ENCODE measurements around the gene CNGA3.

The CNGA3 gene

GRCh38 chr2:98311771-98312545, 34.3 kb upstream of the CNGA3 start:
- Histone ChIP-seq H3K9ac (ENCODE audit: low read length) (no peak overlapping the region), H3K4me3 (ENCODE audit: low read depth, low read length) (no peak overlapping the region), H3K9me3 (ENCODE audit: insufficient read depth, low read depth, low read length) (peaks cover 2% of the 10 kb centered on the region), H3K18ac (ENCODE audit: low read length) (no peak overlapping the region), H4K12ac (ENCODE audit: low read depth, low read length) (no peak overlapping the region), H2AK5ac (ENCODE audit: low read length) (no peak overlapping the region), H3K79me2 (ENCODE audit: control insufficient read depth, insufficient read depth, low read length, poor library complexity) (no peaks in the 10 kb centered on the region), H4K91ac (ENCODE audit: low read depth, low read length) (no peak overlapping the region), H3K4me2 (ENCODE audit: low read length) (no peak overlapping the region), H2BK120ac (ENCODE audit: insufficient read depth, low read length, poor library complexity) (no peak overlapping the region), H3K4ac (ENCODE audit: low read depth, low read length) (no peak overlapping the region), H2BK12ac (ENCODE audit: low read length) (no peak overlapping the region), H4K8ac (ENCODE audit: low read depth, low read length) (no peak overlapping the region), H3K14ac (ENCODE audit: low read length) (no peak overlapping the region), H2AFZ (ENCODE audit: insufficient read depth, low read length, poor library complexity) (no peak overlapping the region), H3K27me3 (ENCODE audit: insufficient read depth, low read length) (no peaks in the 10 kb centered on the region), H3K27ac (ENCODE audit: low read depth, low read length) (no peak overlapping the region), H2BK5ac (ENCODE audit: low read depth, low read length, poor library complexity) (no peak overlapping the region), H3K36me3 (ENCODE audit: control insufficient read depth in 1 of 2, insufficient read depth in 2 of 2, low read length in 2 of 2) (no peaks in the 10 kb centered on the region), H3K79me1 (ENCODE audit: low read length) (no peaks in the 10 kb centered on the region), H3K23ac (ENCODE audit: low read length) (no peak overlapping the region), H3K4me1 (ENCODE audit: control insufficient read depth in 1 of 2, insufficient read depth in 2 of 2, low read length in 2 of 2) (no peaks in the 10 kb centered on the region)
- no CpG with 5 or more reads among the region's 33 CpGs for WGBS (ENCODE audit: extremely low coverage, insufficient coverage, insufficient read length)
- DNase-seq = peak; percentile 68 to 71

GRCh38 chr2:98313492-98314250, 32.6 kb upstream of the CNGA3 start:
- no peaks in the 10 kb centered on the region for H3K36me3 ChIP-seq (ENCODE audit: control insufficient read depth in 1 of 2, insufficient read depth in 2 of 2, low read length in 2 of 2)
- H3K4me2 ChIP-seq (ENCODE audit: low read length) = no peak overlapping the region
- H4K91ac ChIP-seq (ENCODE audit: low read depth, low read length) = no peak overlapping the region
- no peak overlapping the region for H3K4ac ChIP-seq (ENCODE audit: low read depth, low read length)
- H2BK12ac ChIP-seq (ENCODE audit: low read length) = no peak overlapping the region
- no peaks in the 10 kb centered on the region for H3K4me1 ChIP-seq (ENCODE audit: control insufficient read depth in 1 of 2, insufficient read depth in 2 of 2, low read length in 2 of 2)
- H3K9ac ChIP-seq (ENCODE audit: low read length) = no peak overlapping the region
- no peak overlapping the region for H3K18ac ChIP-seq (ENCODE audit: low read length)
- no peaks in the 10 kb centered on the region for H3K79me1 ChIP-seq (ENCODE audit: low read length)
- H2AK5ac ChIP-seq (ENCODE audit: low read length) = no peak overlapping the region
- no peaks in the 10 kb centered on the region for H3K27me3 ChIP-seq (ENCODE audit: insufficient read depth, low read length)
- H4K12ac ChIP-seq (ENCODE audit: low read depth, low read length) = no peak overlapping the region
- WGBS (ENCODE audit: extremely low coverage, insufficient coverage, insufficient read length) = no CpG with 5 or more reads among the region's 8 CpGs
- peaks cover 2% of the 10 kb centered on the region for H3K9me3 ChIP-seq (ENCODE audit: insufficient read depth, low read depth, low read length)
- no peak overlapping the region for H4K8ac ChIP-seq (ENCODE audit: low read depth, low read length)
- no peak for DNase-seq
- no peak overlapping the region for H3K4me3 ChIP-seq (ENCODE audit: low read depth, low read length)
- H2BK120ac ChIP-seq (ENCODE audit: insufficient read depth, low read length, poor library complexity) = no peak overlapping the region
- no peak overlapping the region for H3K14ac ChIP-seq (ENCODE audit: low read length)
- no peak overlapping the region for H3K27ac ChIP-seq (ENCODE audit: low read depth, low read length)
- no peak overlapping the region for H2BK5ac ChIP-seq (ENCODE audit: low read depth, low read length, poor library complexity)
- H3K23ac ChIP-seq (ENCODE audit: low read length) = no peak overlapping the region
- H2AFZ ChIP-seq (ENCODE audit: insufficient read depth, low read length, poor library complexity) = no peak overlapping the region
- no peaks in the 10 kb centered on the region for H3K79me2 ChIP-seq (ENCODE audit: control insufficient read depth, insufficient read depth, low read length, poor library complexity)

GRCh38 chr2:98314251-98314650, 32.0 kb upstream of the CNGA3 start:
- Histone ChIP-seq H2AFZ (ENCODE audit: insufficient read depth, low read length, poor library complexity) (no peak overlapping the region), H4K8ac (ENCODE audit: low read depth, low read length) (no peak overlapping the region), H3K18ac (ENCODE audit: low read length) (no peak overlapping the region), H2AK5ac (ENCODE audit: low read length) (no peak overlapping the region), H3K27ac (ENCODE audit: low read depth, low read length) (no peak overlapping the region), H3K9ac (ENCODE audit: low read length) (no peak overlapping the region), H3K4ac (ENCODE audit: low read depth, low read length) (no peak overlapping the region), H3K79me2 (ENCODE audit: control insufficient read depth, insufficient read depth, low read length, poor library complexity) (no peaks in the 10 kb centered on the region), H3K4me3 (ENCODE audit: low read depth, low read length) (no peak overlapping the region), H2BK120ac (ENCODE audit: insufficient read depth, low read length, poor library complexity) (no peak overlapping the region), H3K79me1 (ENCODE audit: low read length) (no peaks in the 10 kb centered on the region), H3K27me3 (ENCODE audit: insufficient read depth, low read length) (no peaks in the 10 kb centered on the region), H2BK12ac (ENCODE audit: low read length) (no peak overlapping the region), H4K91ac (ENCODE audit: low read depth, low read length) (no peak overlapping the region), H4K12ac (ENCODE audit: low read depth, low read length) (no peak overlapping the region), H3K23ac (ENCODE audit: low read length) (no peak overlapping the region), H3K9me3 (ENCODE audit: insufficient read depth, low read depth, low read length) (peaks cover 2% of the 10 kb centered on the region), H3K4me2 (ENCODE audit: low read length) (no peak overlapping the region), H3K4me1 (ENCODE audit: control insufficient read depth in 1 of 2, insufficient read depth in 2 of 2, low read length in 2 of 2) (no peaks in the 10 kb centered on the region), H3K36me3 (ENCODE audit: control insufficient read depth in 1 of 2, insufficient read depth in 2 of 2, low read length in 2 of 2) (no peaks in the 10 kb centered on the region), H3K14ac (ENCODE audit: low read length) (no peak overlapping the region), H2BK5ac (ENCODE audit: low read depth, low read length, poor library complexity) (no peak overlapping the region)
- DNase-seq = no peak
- WGBS (ENCODE audit: extremely low coverage, insufficient coverage, insufficient read length) = no CpG with 5 or more reads among the region's 4 CpGs

- H3K23ac ChIP-seq (ENCODE audit: low read length) = no peak overlapping the region
- no CpG with 5 or more reads among the region's 2 CpGs for WGBS (ENCODE audit: extremely low coverage, insufficient coverage, insufficient read length)
- no peak overlapping the region for H4K8ac ChIP-seq (ENCODE audit: low read depth, low read length)
- H3K79me2 ChIP-seq (ENCODE audit: control insufficient read depth, insufficient read depth, low read length, poor library complexity) = no peaks in the 10 kb centered on the region
- no peaks in the 10 kb centered on the region for H3K36me3 ChIP-seq (ENCODE audit: control insufficient read depth in 1 of 2, insufficient read depth in 2 of 2, low read length in 2 of 2)
- H3K27me3 ChIP-seq (ENCODE audit: insufficient read depth, low read length) = no peaks in the 10 kb centered on the region
- H4K91ac ChIP-seq (ENCODE audit: low read depth, low read length) = no peak overlapping the region
- H3K4me1 ChIP-seq (ENCODE audit: control insufficient read depth in 1 of 2, insufficient read depth in 2 of 2, low read length in 2 of 2) = no peaks in the 10 kb centered on the region
- no peak overlapping the region for H3K4ac ChIP-seq (ENCODE audit: low read depth, low read length)
- H3K9ac ChIP-seq (ENCODE audit: low read length) = no peak overlapping the region
- no peaks in the 10 kb centered on the region for H3K79me1 ChIP-seq (ENCODE audit: low read length)
- no peak overlapping the region for H4K12ac ChIP-seq (ENCODE audit: low read depth, low read length)
- DNase-seq = no peak
- H3K4me2 ChIP-seq (ENCODE audit: low read length) = no peak overlapping the region
- no peak overlapping the region for H3K14ac ChIP-seq (ENCODE audit: low read length)
- H2BK120ac ChIP-seq (ENCODE audit: insufficient read depth, low read length, poor library complexity) = no peak overlapping the region
- H3K27ac ChIP-seq (ENCODE audit: low read depth, low read length) = no peak overlapping the region
- H3K18ac ChIP-seq (ENCODE audit: low read length) = no peak overlapping the region
- H3K4me3 ChIP-seq (ENCODE audit: low read depth, low read length) = no peak overlapping the region
- H2AK5ac ChIP-seq (ENCODE audit: low read length) = no peak overlapping the region
- H2AFZ ChIP-seq (ENCODE audit: insufficient read depth, low read length, poor library complexity) = no peak overlapping the region
- no peak overlapping the region for H2BK12ac ChIP-seq (ENCODE audit: low read length)
- H3K9me3 ChIP-seq (ENCODE audit: insufficient read depth, low read depth, low read length) = peaks cover 6% of the 10 kb centered on the region
- no peak overlapping the region for H2BK5ac ChIP-seq (ENCODE audit: low read depth, low read length, poor library complexity)
Observed at GRCh38 chr2:98315957-98316356, 30.3 kb upstream of the CNGA3 start.
